ENCODE results near the gene PTPRT.

GRCh38 chr20:42475773-42476172 lies 713.9 kb downstream of the PTPRT start:
- TF ChIP-seq CTCF (IDR thresholded peaks at IDR 0.05) (no peak), POLR2A (IDR thresholded peaks at IDR 0.05) (no peak)
